HG03045 (cell line): ENCODE data around the gene IRGQ.
"Not testable (repeated sequence)": the region's sequence is repeated elsewhere in the genome, so short reads cannot be mapped to it uniquely, and the experiment has no call there.

Experiments
- ATAC-seq: cut with Tn5 transposase; IDR thresholded peaks from one replicate; pipeline ENCODE4 v1.9.1; 2021; ENCODE audit warnings: mild to moderate bottlenecking, moderate library complexity; ENCODE audit not compliant: unreplicated experiment

The IRGQ gene

GRCh38 chr19:43624933-43625332 is 29.0 kb upstream of the IRGQ start:
- no peak for ATAC-seq

GRCh38 chr19:43623889-43624670 is 28.1 kb upstream of the IRGQ start:
- no peak for ATAC-seq

GRCh38 chr19:43622956-43623355 is 27.0 kb upstream of the IRGQ start:
- ATAC-seq: no peak

- ATAC-seq: no peak
Observed at GRCh38 chr19:43622070-43622469, 26.1 kb upstream of the IRGQ start.

GRCh38 chr19:43620061-43621001 is 24.4 kb upstream of the IRGQ start:
- no peak for ATAC-seq

- ATAC-seq: peak; percentile 80
Observed at GRCh38 chr19:43619262-43620060, 23.5 kb upstream of the IRGQ start, which contains the start of gene ZNF428. Gene ZNF428 (minus strand): TSS chr19:43619629. CDS start chr19:43614304, 5,325 bp downstream.

- ATAC-seq: peak; percentile 8
Observed at GRCh38 chr19:43618921-43619261, 23.0 kb upstream of the IRGQ start.

GRCh38 chr19:43616954-43617353 is 21.0 kb upstream of the IRGQ start:
- no peak for ATAC-seq

- no peak for ATAC-seq
Observed at GRCh38 chr19:43616306-43616705, 20.4 kb upstream of the IRGQ start.

GRCh38 chr19:43612374-43612773 is 16.4 kb upstream of the IRGQ start:
- no peak for ATAC-seq

GRCh38 chr19:43611788-43612187 is 15.9 kb upstream of the IRGQ start, which contains the start of gene SRRM5:
Gene SRRM5 (plus strand): TSS chr19:43612088. CDS start chr19:43612122, 34 bp downstream.
- ATAC-seq: no peak

- ATAC-seq: no peak
Observed at GRCh38 chr19:43610493-43610892, 14.6 kb upstream of the IRGQ start.

GRCh38 chr19:43609872-43610271 is 13.9 kb upstream of the IRGQ start:
- ATAC-seq: no peak

GRCh38 chr19:43607238-43608205 is 11.6 kb upstream of the IRGQ start:
- no peak for ATAC-seq

GRCh38 chr19:43606569-43607229 is 10.8 kb upstream of the IRGQ start:
- ATAC-seq: no peak

GRCh38 chr19:43605875-43606568 is 10.1 kb upstream of the IRGQ start:
- no peak for ATAC-seq

- not testable (repeated sequence) for ATAC-seq
Observed at GRCh38 chr19:43600326-43600725, 4.4 kb upstream of the IRGQ start.

- ATAC-seq: no peak
Observed at GRCh38 chr19:43599635-43600295, 3.8 kb upstream of the IRGQ start.
